NCI-H82 (cell line): Measurements from ENCODE around the gene APMAP.

ENCODE experiments used
- DNase-seq: peaks from one replicate; lab custom pipeline; 2025; lab: John Stamatoyannopoulos, UW

The APMAP gene, protein sequence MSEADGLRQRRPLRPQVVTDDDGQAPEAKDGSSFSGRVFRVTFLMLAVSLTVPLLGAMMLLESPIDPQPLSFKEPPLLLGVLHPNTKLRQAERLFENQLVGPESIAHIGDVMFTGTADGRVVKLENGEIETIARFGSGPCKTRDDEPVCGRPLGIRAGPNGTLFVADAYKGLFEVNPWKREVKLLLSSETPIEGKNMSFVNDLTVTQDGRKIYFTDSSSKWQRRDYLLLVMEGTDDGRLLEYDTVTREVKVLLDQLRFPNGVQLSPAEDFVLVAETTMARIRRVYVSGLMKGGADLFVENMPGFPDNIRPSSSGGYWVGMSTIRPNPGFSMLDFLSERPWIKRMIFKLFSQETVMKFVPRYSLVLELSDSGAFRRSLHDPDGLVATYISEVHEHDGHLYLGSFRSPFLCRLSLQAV

DNA sequence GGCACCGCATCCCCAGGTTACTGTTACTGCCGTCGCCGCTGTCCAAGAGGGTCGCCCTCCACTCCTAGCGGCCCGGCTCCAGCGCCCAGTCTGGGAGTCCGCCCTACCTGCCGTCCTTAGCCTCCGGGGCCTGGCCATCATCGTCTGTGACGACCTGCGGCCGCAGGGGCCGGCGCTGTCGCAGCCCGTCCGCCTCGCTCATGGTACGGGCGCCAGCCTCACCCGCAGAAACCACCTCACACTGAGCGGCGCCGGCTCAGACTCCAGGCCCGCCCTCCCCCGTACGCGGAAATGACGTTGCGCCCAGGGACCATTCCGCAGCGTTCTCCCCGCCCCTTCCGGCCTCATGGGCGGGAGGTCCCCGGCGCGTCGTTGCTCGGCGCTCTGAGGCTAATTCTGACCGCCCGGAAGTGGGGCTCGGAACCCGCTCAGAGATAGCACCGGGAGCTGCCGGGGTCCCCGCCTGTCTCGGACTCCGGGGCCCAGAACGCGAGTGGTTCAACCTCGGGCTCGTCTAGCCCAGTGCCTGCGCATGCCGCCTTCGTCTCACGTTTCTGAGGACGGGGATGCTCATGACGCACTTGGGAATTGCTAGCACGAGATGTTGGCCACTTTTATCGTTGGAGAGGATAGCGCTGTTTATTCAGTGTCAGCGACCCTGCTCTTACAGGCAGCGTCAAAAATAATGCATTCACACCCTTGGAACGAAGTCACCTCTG lies at the start of gene APMAP:
Gene APMAP (minus strand): TSS at position 265 of the 719 bp plus-strand sequence. CDS start 63 bp downstream, at position 202.
- peak; percentile 96 for DNase-seq

DNA sequence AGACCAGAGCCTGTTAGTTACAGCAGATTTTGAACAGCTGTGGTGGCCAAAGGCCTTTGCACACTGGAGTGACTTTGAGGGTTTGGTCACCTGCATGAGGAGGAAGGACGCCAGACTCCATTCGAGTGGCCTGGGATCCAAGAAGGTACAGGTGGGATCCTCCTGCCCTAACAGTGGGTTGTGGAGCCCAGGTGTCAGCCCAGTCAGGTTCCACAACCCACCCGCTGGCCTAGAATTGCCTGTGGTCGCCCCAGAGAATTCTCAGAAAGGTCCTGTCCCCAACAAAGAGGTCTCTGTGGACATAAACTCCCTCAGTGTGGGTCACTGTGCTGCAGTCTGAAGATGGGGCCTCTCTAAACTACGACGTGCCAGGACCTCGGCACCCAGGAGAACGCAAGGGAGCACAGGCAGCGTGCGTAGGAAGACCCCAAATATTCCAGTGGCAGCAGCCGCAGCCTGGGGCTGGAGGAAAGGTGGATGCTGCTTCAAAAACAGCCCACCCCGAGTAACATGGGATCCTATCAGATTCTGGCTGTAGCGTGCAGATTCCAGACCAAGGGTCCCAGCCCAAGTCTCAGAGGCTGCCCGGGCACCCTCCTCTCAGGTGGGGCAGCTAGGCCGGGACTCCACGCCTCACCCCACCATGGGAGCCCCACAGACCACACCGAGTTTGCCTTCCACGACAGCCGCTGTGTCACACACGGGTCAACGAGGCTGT lies 49.4 kb upstream of the APMAP start:
- DNase-seq = no peak

DNA sequence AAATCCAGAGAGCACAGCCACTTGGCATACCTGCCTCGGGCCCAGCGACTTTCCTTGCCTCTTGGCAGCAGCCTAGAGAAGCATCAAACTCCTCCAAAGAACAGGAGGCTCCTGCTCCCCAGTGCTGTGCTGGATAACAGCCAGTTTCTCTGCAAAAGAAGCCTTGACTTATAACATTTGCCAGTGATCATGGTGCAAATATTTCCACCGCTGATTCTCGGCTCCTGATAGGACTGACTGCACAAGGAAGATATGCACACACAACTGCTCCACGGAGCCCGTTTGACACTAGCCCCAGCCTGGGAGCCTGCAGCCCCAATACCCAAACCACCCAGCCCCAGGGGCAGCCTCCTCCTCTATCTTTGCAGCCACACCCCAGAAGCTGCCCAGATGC lies 47.9 kb upstream of the APMAP start:
- DNase-seq = no peak

DNA sequence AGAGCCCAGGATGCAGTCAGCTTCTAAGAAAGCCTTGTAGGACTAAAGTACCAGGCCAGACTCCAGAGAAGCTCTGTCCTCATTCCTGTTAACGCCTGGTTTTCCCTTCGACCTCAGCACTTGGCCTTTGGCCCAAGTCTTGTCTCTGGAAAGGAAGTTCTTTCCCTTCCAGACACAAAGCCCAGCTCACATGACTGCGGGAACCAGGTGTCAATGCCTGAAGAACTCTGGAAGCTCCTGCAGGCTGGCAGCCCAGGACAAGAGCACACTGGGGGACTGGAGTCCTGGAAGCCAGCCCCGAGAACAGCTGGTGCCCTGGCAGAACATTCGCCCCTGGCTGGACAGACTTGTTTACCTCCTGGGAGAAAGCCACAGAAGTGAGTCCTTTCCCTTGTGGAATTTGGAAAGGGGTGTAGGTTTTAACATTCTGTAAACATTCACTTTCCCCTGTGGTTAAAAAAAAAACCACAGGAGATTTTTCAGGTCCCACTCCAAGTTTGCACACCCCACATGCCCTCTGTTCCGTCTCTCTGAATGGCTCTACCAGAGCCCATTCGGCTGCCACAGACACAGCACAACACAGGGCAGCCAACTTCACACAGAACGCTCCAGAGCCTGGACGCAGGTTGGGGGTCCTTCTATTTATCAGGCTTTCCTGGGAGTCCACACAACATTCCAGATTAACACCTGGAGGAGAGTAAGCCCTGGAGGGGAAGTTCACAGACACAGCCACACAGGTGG lies 47.3 kb upstream of the APMAP start:
- no peak for DNase-seq

DNA sequence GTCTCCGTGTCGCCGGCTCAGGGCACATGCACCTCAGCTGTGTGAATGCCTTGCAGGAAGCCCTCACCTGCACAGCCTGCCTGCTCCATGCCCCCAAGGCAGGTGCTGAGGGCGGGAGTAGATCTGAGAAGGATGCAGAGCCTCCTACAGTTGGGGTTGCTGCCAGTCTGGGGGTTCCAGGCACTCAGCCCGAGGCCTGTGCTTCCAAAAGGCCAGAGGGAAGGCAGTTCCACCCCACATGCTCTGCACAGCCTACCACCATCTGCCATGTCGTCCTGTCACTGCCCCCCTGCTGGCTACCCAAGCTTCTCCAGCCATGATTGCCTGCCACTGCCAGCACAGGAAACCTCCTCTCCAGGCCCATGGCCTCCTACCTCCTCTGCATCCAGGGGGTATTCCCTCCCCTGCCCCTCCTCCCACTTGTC lies 46.1 kb upstream of the APMAP start:
- DNase-seq = no peak

- DNase-seq = no peak
These were observed 45.5 kb upstream of the APMAP start for GRCh38 chr20:25038103-25038410.

GRCh38 chr20:25037288-25038102 lies 44.9 kb upstream of the APMAP start:
- no peak for DNase-seq

DNA sequence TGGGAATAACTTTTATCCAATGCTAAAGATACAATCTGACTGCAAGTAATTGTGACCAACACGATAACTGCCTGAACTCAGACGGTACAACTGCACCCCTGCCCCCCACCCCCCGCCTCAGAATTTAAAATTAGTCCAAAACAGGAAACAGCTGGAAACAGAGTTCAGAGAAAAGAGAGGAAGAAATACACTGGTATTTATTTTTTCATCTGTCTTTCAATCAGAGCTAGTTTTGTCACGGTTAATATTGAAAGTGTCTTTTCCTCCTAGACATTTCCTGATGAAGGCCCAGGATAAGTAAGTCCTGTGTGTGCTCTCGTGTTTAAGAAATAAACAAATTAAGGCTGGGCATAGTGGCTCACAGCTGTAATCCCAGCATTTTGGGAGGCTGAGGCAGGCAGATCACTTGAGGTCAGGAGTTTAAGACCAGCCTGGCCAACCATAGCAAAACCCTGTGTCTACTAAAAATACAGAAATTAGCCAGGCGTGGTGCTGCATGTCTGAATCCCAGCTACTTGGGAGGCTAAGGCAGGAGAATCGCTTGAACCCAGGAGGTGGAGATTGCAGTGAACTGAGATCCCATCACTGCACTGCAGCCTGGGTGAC lies 43.9 kb upstream of the APMAP start:
- no peak for DNase-seq

DNA sequence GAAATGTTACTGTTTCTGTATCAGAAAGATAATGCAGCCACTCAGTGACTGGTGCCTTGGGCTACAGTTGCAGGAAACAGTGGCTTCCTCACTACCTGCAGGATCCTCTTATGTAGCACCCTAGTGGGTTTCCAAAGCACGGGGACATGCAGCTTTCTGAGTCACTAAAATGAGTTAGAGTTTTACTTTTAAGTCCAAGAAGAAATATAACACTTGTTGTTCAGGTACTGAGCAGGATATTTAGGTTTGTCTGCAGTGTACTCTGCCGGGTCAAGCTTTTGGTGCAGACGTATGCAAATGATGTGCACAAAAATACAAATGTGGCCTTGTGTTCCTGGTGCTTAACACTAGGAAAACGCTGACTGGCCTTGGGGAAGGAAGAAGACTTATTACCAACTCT lies 43.4 kb upstream of the APMAP start:
- no peak for DNase-seq

DNA sequence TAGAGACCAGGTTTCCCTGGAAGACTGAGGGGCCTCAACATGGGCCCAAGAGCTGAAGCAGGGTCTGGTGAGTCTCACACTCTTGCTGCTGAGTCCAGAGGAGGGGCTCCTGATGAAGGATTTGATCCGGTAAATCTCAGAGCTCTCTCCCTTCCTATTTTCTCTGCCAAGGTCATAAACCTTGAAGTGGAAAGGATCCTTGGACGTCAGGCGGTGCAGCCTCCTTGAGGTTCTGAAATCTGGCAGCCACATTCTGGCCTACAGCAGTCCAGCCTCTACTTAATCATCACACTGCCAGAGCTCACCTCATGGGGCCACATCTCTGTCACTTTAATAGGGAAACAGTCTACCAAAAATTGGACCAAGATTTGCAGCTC lies 41.4 kb upstream of the APMAP start:
- no peak for DNase-seq

DNA sequence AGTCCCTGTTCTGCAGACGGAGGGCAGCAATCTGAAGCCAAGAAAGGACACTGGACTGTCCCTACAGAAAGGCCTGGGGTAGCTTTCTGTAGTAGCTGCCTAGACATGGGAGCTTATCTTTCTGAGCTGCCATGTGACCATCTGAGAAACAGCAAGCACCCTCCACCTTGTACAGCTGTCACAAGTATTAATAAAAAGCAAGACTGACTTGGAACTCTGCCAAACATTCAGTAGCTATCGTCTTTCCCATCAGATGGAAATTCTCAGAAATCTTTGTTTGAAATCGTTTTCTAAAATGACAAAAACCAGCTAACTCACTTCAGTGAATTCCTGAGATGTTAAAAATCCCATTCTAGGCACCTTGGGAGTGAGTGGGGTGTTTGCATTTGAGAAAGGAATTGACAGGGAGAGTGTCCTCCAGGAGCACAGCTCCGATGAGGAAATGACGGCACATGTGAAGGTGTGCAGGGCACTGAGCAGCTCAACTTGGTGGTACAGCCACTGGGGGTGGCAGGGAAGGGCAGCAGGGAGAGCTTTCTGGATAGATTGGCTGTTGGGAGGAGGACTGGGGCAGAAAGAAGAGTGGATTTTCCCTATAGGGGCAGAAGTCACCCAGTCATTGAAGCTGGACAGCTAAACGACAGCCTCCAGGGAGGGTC lies 40.8 kb upstream of the APMAP start:
- DNase-seq = peak; percentile 62

- DNase-seq = no peak
These were observed 40.1 kb upstream of the APMAP start for GRCh38 chr20:25032478-25033264.

GRCh38 chr20:25032065-25032477 lies 39.5 kb upstream of the APMAP start:
- DNase-seq = no peak

DNA sequence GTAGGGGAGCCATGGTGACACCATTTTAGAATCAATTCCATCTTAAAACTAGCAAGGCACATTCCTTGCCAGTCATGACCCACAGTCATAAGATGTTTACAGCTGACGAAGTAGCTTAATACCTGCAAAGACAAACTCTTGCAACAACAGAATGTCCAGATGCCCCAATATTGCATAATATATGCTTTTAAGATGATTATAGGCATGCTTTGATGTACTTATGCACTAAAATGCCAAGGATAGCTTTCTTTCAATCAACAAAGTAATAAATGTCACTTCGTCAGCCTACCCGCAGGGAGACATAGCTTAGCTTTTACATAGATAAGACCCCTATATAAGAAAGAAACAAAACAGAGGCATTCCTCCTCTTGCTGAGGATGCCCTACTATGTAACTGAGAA lies 38.7 kb upstream of the APMAP start:
- DNase-seq = no peak

DNA sequence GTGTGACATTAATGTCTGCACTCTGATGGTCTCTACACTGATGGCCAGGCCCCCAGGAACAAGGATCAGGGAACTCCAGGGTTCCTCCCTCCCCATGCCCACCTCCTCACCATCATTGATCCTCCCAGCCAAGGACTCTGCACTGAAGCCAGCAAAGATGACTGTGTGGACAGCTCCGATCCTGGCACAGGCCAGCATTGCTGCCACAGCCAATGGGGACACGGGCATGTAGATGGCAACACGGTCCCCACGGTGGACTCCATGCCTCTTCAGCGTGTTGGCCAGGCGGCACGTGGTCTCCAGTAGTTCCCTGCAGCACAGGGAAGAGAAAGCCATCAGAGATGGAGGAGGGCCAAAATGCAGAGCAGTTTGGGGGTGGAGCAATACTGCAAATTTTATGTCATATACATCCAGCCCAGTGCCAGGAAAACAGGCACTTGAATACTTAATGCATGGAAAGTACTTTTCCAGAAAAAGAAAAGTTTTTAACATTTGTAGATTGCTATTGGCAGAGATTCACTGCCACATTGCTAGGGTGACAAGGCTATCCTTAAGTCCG lies 38.2 kb upstream of the APMAP start:
- no peak for DNase-seq

- no peak for DNase-seq
These were observed 37.6 kb upstream of the APMAP start for GRCh38 chr20:25030007-25030648.

- DNase-seq = no peak
These were observed 33.5 kb upstream of the APMAP start for GRCh38 chr20:25025986-25026605.
